ENCODE measurements around the gene NTN1. TPM values are rescaled to one million over a fixed set of nuclear protein-coding genes. Genes with fewer than 3 reads are reported as not detected.

The NTN1 gene
- total and polyA plus RNA-seq, 2 of the 13 experiments (the other 11 are each of a cell fraction or from before 2014, with no cell fraction given) = 0.04 to 0.05 TPM

GRCh38 chr17:9254841-9255240, 233.5 kb downstream of the NTN1 start:
- CTCF ChIA-PET (ENCODE audit: low intra/inter-chr PET ratio, low total read pairs) = no interaction called here
- no peak for ATAC-seq
- TF ChIP-seq ZNF777 (CRISPR knock-in tag; IDR thresholded peaks at IDR 0.05) (no peak), ZNF567 (CRISPR knock-in tag; IDR thresholded peaks at IDR 0.05; ENCODE audit: borderline replicate concordance) (no peak), ZHX2 (IDR thresholded peaks at IDR 0.05; ENCODE audit: low read depth) (no peak), ZHX2 (CRISPR knock-in tag; IDR thresholded peaks at IDR 0.05; ENCODE audit: borderline replicate concordance) (no peak), KDM5B (CRISPR knock-in tag; IDR thresholded peaks at IDR 0.05; ENCODE audit: borderline replicate concordance) (no peak), ZNF619 (CRISPR knock-in tag; IDR thresholded peaks at IDR 0.05) (no peak), KMT2A (CRISPR knock-in tag; IDR thresholded peaks at IDR 0.05) (no peak), ZMYM4 (CRISPR knock-in tag; IDR thresholded peaks at IDR 0.05) (no peak), EHMT2 (IDR thresholded peaks at IDR 0.05; ENCODE audit: borderline replicate concordance, low read depth, low read length) (no peak), ZNF589 (CRISPR knock-in tag; conservative IDR thresholded peaks at IDR 0.05) (no peak), KDM4B (CRISPR knock-in tag; IDR thresholded peaks at IDR 0.05) (no peak), SATB2 (CRISPR knock-in tag; IDR thresholded peaks at IDR 0.05) (no peak), BATF2 (CRISPR knock-in tag; IDR thresholded peaks at IDR 0.05) (no peak), ZFY (CRISPR knock-in tag; IDR thresholded peaks at IDR 0.05) (no peak), REST (IDR thresholded peaks at IDR 0.05; ENCODE audit: borderline replicate concordance in 1 of 2, low read depth in 1 of 2, low read length in 2 of 2) (no peak), ZNF326 (CRISPR knock-in tag; IDR thresholded peaks at IDR 0.05; ENCODE audit: borderline replicate concordance) (no peak), SALL1 (CRISPR knock-in tag; IDR thresholded peaks at IDR 0.05) (no peak)

More at GRCh38 chr17:9254841-9255240, 233.5 kb downstream of the NTN1 start:
- FAIRE-seq = no peak
- H2AFZ ChIP-seq (ENCODE audit: low read length) = no peak overlapping the region
- no peak overlapping the region for H3K4me3 ChIP-seq (replicated peaks in 1 of 3; ENCODE audit: insufficient read depth in 1 of 3, low read depth in 2 of 3, low read length in 3 of 3)
- H3K36me3 ChIP-seq (replicated peaks in 1 of 2; ENCODE audit: control insufficient read depth in 1 of 2, insufficient read depth in 2 of 2, low read length in 2 of 2) = no peaks in the 10 kb centered on the region
- no peak overlapping the region for H3K27ac ChIP-seq (ENCODE audit: extremely low read length, insufficient read depth, low read length)
- no TSS peak for BruUV-seq (replicated peaks)
- H3K9ac ChIP-seq (ENCODE audit: insufficient read depth, low read depth, low read length) = no peak overlapping the region
- H3K27me3 ChIP-seq (ENCODE audit: control insufficient read depth in 1 of 2, insufficient read depth in 2 of 2, low read length in 2 of 2) = no peaks in the 10 kb centered on the region
- H3K9me3 ChIP-seq (ENCODE audit: low read length) = no peaks in the 10 kb centered on the region
- WGBS (ENCODE audit: low lambda C conversion rate) = 95% methylated on average over 2 of the region's 2 CpGs
- intact Hi-C loops (cut with micrococcal nuclease; ENCODE audit: unreplicated experiment) = no loop called here
- H3K4me2 ChIP-seq (ENCODE audit: low read depth, low read length) = no peak overlapping the region
- no peak for DNase-seq (ENCODE audit: low spot score)
- in situ Hi-C loops (cut with HindIII; ENCODE audit: extremely low pct_ligation_motif_present, low pct_unique_long_range_greater_than_20kb) = no loop called here
- H4K20me1 ChIP-seq (ENCODE audit: insufficient read depth, low read length) = no peaks in the 10 kb centered on the region
- POLR2A ChIA-PET = no interaction called here
- peaks cover 43% of the 10 kb centered on the region for H3K4me1 ChIP-seq (ENCODE audit: insufficient read depth, low read length)
- no peaks in the 10 kb centered on the region for H3K79me2 ChIP-seq (ENCODE audit: insufficient read depth, low read length)

Data from HepG2 (cell line).